ENCODE results near the gene ARAP3.
"Not testable (repeated sequence)": the region's sequence is repeated elsewhere in the genome, so short reads cannot be mapped to it uniquely, and the experiment has no call there.

The ARAP3 gene

DNA sequence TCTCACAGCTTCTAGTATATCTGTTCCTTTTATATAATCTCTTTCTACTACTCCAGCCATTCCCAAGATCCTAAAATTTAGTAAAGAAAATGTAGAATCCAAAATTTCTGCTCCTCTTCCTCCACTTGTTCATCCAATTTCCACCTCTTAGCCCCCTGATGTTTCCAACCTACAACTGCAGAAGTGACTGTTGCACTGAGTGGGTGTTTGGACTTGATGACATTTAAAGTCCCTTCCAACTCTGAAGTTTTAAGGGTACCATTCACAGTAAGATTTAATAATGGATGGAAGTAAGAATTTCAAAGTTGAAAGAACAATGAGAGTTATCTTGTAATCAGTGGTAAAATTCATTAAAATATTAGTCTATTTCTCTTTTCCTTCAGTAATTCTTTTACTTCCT, 68.7 kb downstream of the ARAP3 start:
- DNase-seq (ENCODE audit: low read depth), result no peak

DNA sequence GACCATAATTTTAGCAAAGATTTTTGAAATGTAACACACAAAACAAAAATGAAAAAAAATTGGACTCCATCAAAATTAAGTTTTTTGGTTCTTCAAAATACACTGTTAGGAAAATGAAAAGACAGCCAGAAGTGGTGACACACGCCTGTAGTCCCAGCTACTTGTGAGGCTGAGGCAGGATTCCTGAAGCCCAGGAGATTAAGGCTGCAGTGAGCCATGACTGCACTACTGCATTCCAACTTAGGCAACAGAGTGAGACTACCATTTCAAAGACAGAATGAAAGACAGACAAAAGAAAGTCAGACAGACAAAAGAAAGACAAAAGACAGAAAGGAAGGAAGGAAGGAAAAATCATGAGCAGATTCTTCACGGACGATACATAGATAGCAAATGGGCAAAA, 70.7 kb downstream of the ARAP3 start:
- no peak for DNase-seq (ENCODE audit: low read depth)

GRCh38 chr5:141609921-141610320, 72.1 kb downstream of the ARAP3 start:
- not testable (repeated sequence) for DNase-seq (ENCODE audit: low read depth)

- no peak for DNase-seq (ENCODE audit: low read depth)
Observed at GRCh38 chr5:141609044-141609443, 73.0 kb downstream of the ARAP3 start.

GRCh38 chr5:141608557-141608956, 73.5 kb downstream of the ARAP3 start:
- DNase-seq (ENCODE audit: low read depth), result no peak

- DNase-seq (ENCODE audit: low read depth), result no peak
Observed at GRCh38 chr5:141608046-141608445, 74.0 kb downstream of the ARAP3 start.

GRCh38 chr5:141605523-141606277, 76.3 kb downstream of the ARAP3 start:
- DNase-seq (ENCODE audit: low read depth), result no peak

DNA sequence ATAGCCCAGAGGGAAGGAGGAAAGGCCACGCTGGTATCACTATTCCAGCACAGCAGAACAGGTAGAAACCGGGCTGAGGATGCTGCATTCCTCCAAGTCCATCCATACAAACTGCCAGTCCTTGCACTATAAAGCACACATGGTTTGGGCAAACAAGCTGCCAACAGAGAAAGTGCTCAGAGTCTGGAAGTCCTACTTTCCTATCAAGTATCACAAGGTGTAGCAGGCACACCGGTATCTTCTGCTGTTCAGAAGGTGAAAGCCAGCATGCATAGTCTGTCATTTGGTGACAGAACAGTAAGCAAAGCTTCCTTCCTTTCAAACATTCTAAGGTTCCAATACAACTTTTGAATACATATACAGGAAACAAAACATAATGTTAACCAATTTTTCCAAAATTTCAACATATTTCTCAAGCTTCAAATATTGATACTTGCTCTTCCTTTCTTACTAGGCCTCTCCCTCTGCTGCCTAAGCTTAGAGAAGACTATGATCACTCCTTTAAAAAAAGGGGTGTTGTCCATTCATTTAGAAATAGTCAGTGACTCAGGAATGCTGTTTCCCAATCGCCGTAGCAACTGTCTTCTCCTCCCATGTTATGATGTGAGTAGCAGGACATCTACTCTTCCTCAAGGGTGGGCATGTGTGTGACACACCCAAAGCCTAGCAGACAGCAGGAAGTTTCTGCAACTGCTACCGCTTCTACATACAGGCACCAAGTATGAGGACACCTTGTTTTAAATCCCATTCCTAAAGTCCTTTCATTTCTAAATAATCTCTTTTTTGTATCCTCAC, 77.9 kb downstream of the ARAP3 start:
- DNase-seq (ENCODE audit: low read depth), result no peak

Data from stimulated activated CD8-positive, alpha-beta memory T cell treated with anti-CD3 and anti-CD28 coated beads, Interleukin-15, amount 100 ng/mL, for 24 hours (primary cell).